IMR-90 (cell line): ENCODE measurements around the gene BCAS1. TPM values are rescaled to one million over a fixed set of nuclear protein-coding genes. Genes with fewer than 3 reads are reported as not detected.

Experiments used
- ATAC-seq: fragments of 200-7000 bp; cut with Tn5 transposase; 2 replicates; pipeline ENCODE4 v1.9.1; 2020; ENCODE audit warnings: low read depth, mild to moderate bottlenecking, moderate library complexity
- BruUV-seq: library from RNA; stranded (reverse); fragments of 400-500 nt; replicated peaks from 2 replicates; lab custom pipeline; 2021; lab: Mats Ljungman, UMichigan
- CTCF ChIA-PET: fragments of 300-600 bp; formaldehyde crosslinking; extraction: SDS; loops from one replicate; lab custom pipeline; 2021; ENCODE audit warnings: antibody characterized with exemption; lab: Yijun Ruan, JAX
- POLR2A ChIA-PET: fragments of 300-600 bp; sonication (Branson Sonifier 250); formaldehyde crosslinking; loops from one replicate; lab custom pipeline; 2022; ENCODE audit warnings: antibody characterized with exemption; ENCODE audit not compliant: unreplicated experiment; lab: Charles Lee
- DNase-seq: peaks from one replicate; pipeline ENCODE4 v3.0.0; 2013
- H2AFZ ChIP-seq: replicated peaks from 2 replicates; pipeline ENCODE3; 2013; ENCODE audit warnings: low read length, mild to moderate bottlenecking; ENCODE audit not compliant: poor library complexity
- H2AK5ac ChIP-seq: 2 replicates; pipeline ENCODE4 v1.6.1; 2013; ENCODE audit warnings: low read depth, low read length, inconsistent platforms
- H2AK9ac ChIP-seq: replicated peaks from 2 replicates; pipeline ENCODE3; 2013; ENCODE audit warnings: mild to moderate bottlenecking, low read depth, low read length, moderate library complexity; ENCODE audit not compliant: poor library complexity
- H2BK120ac ChIP-seq: 2 replicates; pipeline ENCODE4 v1.6.1; 2013; ENCODE audit warnings: low read depth, low read length, inconsistent platforms
- H2BK15ac ChIP-seq: 3 replicates; pipeline ENCODE4 v1.6.1; 2013; ENCODE audit warnings: low read depth, low read length, inconsistent platforms
- H2BK20ac ChIP-seq: 2 replicates; pipeline ENCODE4 v1.6.1; 2013; ENCODE audit warnings: low read depth, mild to moderate bottlenecking, inconsistent platforms, low read length, moderate library complexity
- H2BK5ac ChIP-seq: 2 replicates; pipeline ENCODE4 v1.6.1; 2013; ENCODE audit warnings: mild to moderate bottlenecking, low read depth, low read length, inconsistent platforms; ENCODE audit not compliant: poor library complexity, severe bottlenecking
- H3K14ac ChIP-seq: replicated peaks from 2 replicates; pipeline ENCODE4 v1.6.1; 2013; ENCODE audit warnings: low read depth, low read length, inconsistent platforms
- H3K18ac ChIP-seq: 2 replicates; pipeline ENCODE4 v1.6.1; 2013; ENCODE audit warnings: low read depth, low read length, control low read depth
- H3K23ac ChIP-seq: 2 replicates; pipeline ENCODE4 v1.6.1; 2013; ENCODE audit warnings: low read depth, low read length, inconsistent platforms
- H3K27ac ChIP-seq: 2 replicates; pipeline ENCODE4 v1.5.1; 2013; ENCODE audit warnings: mild to moderate bottlenecking, control low read depth, low read length; ENCODE audit not compliant: insufficient read depth
- H3K27me3 ChIP-seq: 2 replicates; pipeline ENCODE4 v1.6.1; 2013; ENCODE audit warnings: low read length; ENCODE audit not compliant: control insufficient read depth, insufficient read depth
- H3K36me3 ChIP-seq: 2 replicates; pipeline ENCODE4 v1.6.1; 2013; ENCODE audit warnings: low read length, mixed read lengths; ENCODE audit not compliant: control insufficient read depth, insufficient read depth
- H3K4ac ChIP-seq: 2 replicates; pipeline ENCODE4 v1.6.1; 2013; ENCODE audit warnings: low read depth, low read length, inconsistent platforms
- H3K4me1 ChIP-seq: 2 replicates; pipeline ENCODE4 v1.6.1; 2013; ENCODE audit warnings: low read length, mixed read lengths; ENCODE audit not compliant: control insufficient read depth, insufficient read depth
- H3K4me2 ChIP-seq: 2 replicates; pipeline ENCODE4 v1.6.1; 2013; ENCODE audit warnings: low read depth, mild to moderate bottlenecking, control low read depth, low read length, moderate library complexity
- H3K4me3 ChIP-seq: 2 replicates; pipeline ENCODE4 v1.5.1; 2013; ENCODE audit warnings: low read depth, mild to moderate bottlenecking, control low read depth, low read length, moderate library complexity; ENCODE audit not compliant: insufficient read depth
- H3K56ac ChIP-seq: 2 replicates; pipeline ENCODE4 v1.6.1; 2013; ENCODE audit warnings: low read length, inconsistent platforms; ENCODE audit not compliant: insufficient read depth; ENCODE audit errors: extremely low read depth
- H3K79me1 ChIP-seq, 2 experiments: 2 replicates each; pipeline ENCODE4 v1.6.1; 2013; ENCODE audit warnings: low read length in 2 of 2, inconsistent platforms in 1 of 2, low read depth in 1 of 2
- H3K9ac ChIP-seq: 2 replicates; pipeline ENCODE4 v1.6.1; 2013; ENCODE audit warnings: low read depth, low read length, control low read depth
- H3K9me1 ChIP-seq: 2 replicates; pipeline ENCODE4 v1.6.1; 2013; ENCODE audit warnings: low read length, inconsistent platforms; ENCODE audit not compliant: insufficient read depth
- H3K9me3 ChIP-seq: 2 replicates; pipeline ENCODE4 v1.6.1; 2013; ENCODE audit warnings: low read length; ENCODE audit not compliant: control insufficient read depth, insufficient read depth
- H4K20me1 ChIP-seq: 2 replicates; pipeline ENCODE4 v1.6.1; 2013; ENCODE audit warnings: low read length, inconsistent platforms; ENCODE audit not compliant: insufficient read depth
- H4K5ac ChIP-seq: 2 replicates; pipeline ENCODE4 v1.6.1; 2013; ENCODE audit warnings: mild to moderate bottlenecking, low read depth, low read length, control low read depth
- H4K8ac ChIP-seq, 2 experiments: 2 replicates each; pipeline ENCODE4 v1.6.1; 2013; ENCODE audit warnings: low read depth in 2 of 2, low read length in 2 of 2, control low read depth in 1 of 2, inconsistent platforms in 1 of 2
- H4K91ac ChIP-seq: 2 replicates; pipeline ENCODE4 v1.6.1; 2013; ENCODE audit warnings: low read depth, low read length, inconsistent platforms; ENCODE audit not compliant: insufficient read depth
- BHLHE40 ChIP-seq: fragments of 150-350 bp; IDR thresholded peaks from 2 replicates; pipeline ENCODE4 v1.6.1; 2016; ENCODE audit warnings: mild to moderate bottlenecking, low read depth, low read length
- CEBPB ChIP-seq: IDR thresholded peaks from 2 replicates; pipeline ENCODE4 v1.6.1; 2012; ENCODE audit warnings: low read depth, low read length, improper control_type of control experiment
- MAZ ChIP-seq: IDR thresholded peaks from 2 replicates; pipeline ENCODE4 v1.6.1; 2012; ENCODE audit warnings: low read depth, mild to moderate bottlenecking, low read length, improper control_type of control experiment, moderate library complexity, borderline replicate concordance
- RAD21 ChIP-seq: IDR thresholded peaks from 2 replicates; pipeline ENCODE4 v1.6.1; 2012; ENCODE audit warnings: low read length, improper control_type of control experiment
- SMC3 ChIP-seq: fragments of 150-350 bp; IDR thresholded peaks from 2 replicates; pipeline ENCODE4 v1.6.1; 2016; ENCODE audit warnings: low read depth, mild to moderate bottlenecking, antibody characterized with exemption, low read length, moderate library complexity
- WGBS, 2 experiments: methylation state at CpG; one replicate each; pipeline versions ENCODE4 v1.1.5 to v1.1.7; 2013; ENCODE audit warnings: missing lambda C conversion rate in 2 of 2; ENCODE audit not compliant: insufficient read length in 1 of 2; ENCODE audit errors: extremely low coverage in 2 of 2; 5-methylcytosine and 5-hydroxymethylcytosine counted together
- dilution Hi-C: fragments of 300-500 bp; cut with HindIII; formaldehyde crosslinking; loops from one replicate; pipeline ENCODE4 v1.14.3; 2018; ENCODE audit warnings: low sequenced_read_pairs; ENCODE audit not compliant: unreplicated experiment
- in situ Hi-C: fragments of 300-500 bp; cut with MboI; formaldehyde crosslinking; loops from 3 replicates; pipeline ENCODE4 v1.14.3; 2019; ENCODE audit warnings: low sequenced_read_pairs, inconsistent platforms, mixed read lengths
- intact Hi-C: fragments of 100-400 bp; cut with micrococcal nuclease; formaldehyde crosslinking; loops from 2 replicates; pipeline ENCODE4 v1.10.0; 2022
- polyA plus RNA-seq, 3 experiments: library from polyadenylated mRNA; depleted of rRNA; stranded (reverse); fragments of >200 nt; gene quantifications; 2 replicates each; pipeline ENCODE4 v1.2.3, GENCODE V29; 2012; ENCODE audit warnings: low replicate concordance in 1 of 3
- total RNA-seq: library from RNA; depleted of rRNA; stranded (reverse); fragments of >200 nt; gene quantifications from 2 replicates; pipeline ENCODE4 v1.2.3, GENCODE V29; 2012
- TF ChIP-seq, protein P1 (sequence below): fragments of 150-350 bp; IDR thresholded peaks from 2 replicates; pipeline ENCODE4 v1.6.1; 2017; ENCODE audit warnings: mild to moderate bottlenecking, antibody characterized with exemption, low read length, low read depth

Gene BCAS1
- total and polyA plus RNA-seq, 2 of the 4 experiments (the other 2 are of a cell fraction), result under 0.01 TPM; not detected in 1

- intact Hi-C loops, result no loop called here
- H4K20me1 ChIP-seq, result no peaks in the 10 kb centered on the region
- H3K9ac ChIP-seq, result no peak overlapping the region
- no peak overlapping the region for H2AFZ ChIP-seq
- H4K5ac ChIP-seq, result no peak overlapping the region
- no peak overlapping the region for H4K8ac ChIP-seq
- no peak for TF ChIP-seq SMC3
- TF ChIP-seq CEBPB, result no peak
- no peak for TF ChIP-seq MAZ
- no peak for TF ChIP-seq RAD21
- TF ChIP-seq BHLHE40, result no peak
- TF ChIP-seq, protein P1, sequence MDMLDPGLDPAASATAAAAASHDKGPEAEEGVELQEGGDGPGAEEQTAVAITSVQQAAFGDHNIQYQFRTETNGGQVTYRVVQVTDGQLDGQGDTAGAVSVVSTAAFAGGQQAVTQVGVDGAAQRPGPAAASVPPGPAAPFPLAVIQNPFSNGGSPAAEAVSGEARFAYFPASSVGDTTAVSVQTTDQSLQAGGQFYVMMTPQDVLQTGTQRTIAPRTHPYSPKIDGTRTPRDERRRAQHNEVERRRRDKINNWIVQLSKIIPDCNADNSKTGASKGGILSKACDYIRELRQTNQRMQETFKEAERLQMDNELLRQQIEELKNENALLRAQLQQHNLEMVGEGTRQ, result no peak
- peaks cover 15% of the 10 kb centered on the region for H3K4me1 ChIP-seq
- H3K18ac ChIP-seq, result no peak overlapping the region
- H3K4me3 ChIP-seq, result no peak overlapping the region
- H2BK5ac ChIP-seq, result no peak overlapping the region
- H3K14ac ChIP-seq, result no peak overlapping the region
- in situ Hi-C loops, result no loop called here
- no peak overlapping the region for H3K56ac ChIP-seq
- POLR2A ChIA-PET, result interaction anchor here (0.6 kb wide), 1 partner anchor 508 kb away, joined by 3 read pairs; no protein-coding TSS in a partner anchor
- H3K23ac ChIP-seq, result no peak overlapping the region
- no peak overlapping the region for H2BK15ac ChIP-seq
- no peaks in the 10 kb centered on the region for H3K9me3 ChIP-seq
- H3K36me3 ChIP-seq, result no peaks in the 10 kb centered on the region
- H2BK20ac ChIP-seq, result no peak overlapping the region
- no peak overlapping the region for H4K91ac ChIP-seq
- dilution Hi-C loops, result no loop called here
- H3K4ac ChIP-seq, result no peak overlapping the region
- H3K9me1 ChIP-seq, result peaks cover 6% of the 10 kb centered on the region
- no peaks in the 10 kb centered on the region for H3K79me1 ChIP-seq
- H3K27ac ChIP-seq, result no peak overlapping the region
- no peak overlapping the region for H3K4me2 ChIP-seq
- CTCF ChIA-PET, result interaction anchor here (1.1 kb wide), 1 partner anchor 15 kb away, joined by 6 read pairs; no protein-coding TSS in a partner anchor
- H3K27me3 ChIP-seq, result no peaks in the 10 kb centered on the region
- no CpG with 5 or more reads among the region's 9 CpGs for WGBS, 2 experiments
- no peak overlapping the region for H2BK120ac ChIP-seq
- no TSS peak for BruUV-seq
- H2AK9ac ChIP-seq, result no peak overlapping the region
- no peak for ATAC-seq
- no peak overlapping the region for H2AK5ac ChIP-seq
- no peak for DNase-seq
Measured at GRCh38 chr20:54118220-54119001, 48.0 kb upstream of the BCAS1 start.
